Testis (tissue), 2 donors: ENCODE results near the gene PTPMT1.
"Not testable (repeated sequence)": the region's sequence is repeated elsewhere in the genome, so short reads cannot be mapped to it uniquely, and the experiment has no call there.

Experiments
- POLR2A ChIP-seq: fragments of 450-650 bp; IDR thresholded peaks from one replicate; pipeline ENCODE4 v1.6.1; 2017; ENCODE audit warnings: antibody characterized with exemption, mild to moderate bottlenecking, moderate library complexity
- TF ChIP-seq, protein P1 (sequence below), 3 experiments: fragments of 450-650 bp in 2 of 3; fragments of 200-600 bp in 1 of 3; sonication (generic) in 1 of 3; IDR thresholded peaks; one replicate each; pipeline ENCODE4 v1.5.1; 2016 to 2019; ENCODE audit warnings: antibody characterized with exemption in 3 of 3, mild to moderate bottlenecking in 2 of 3, moderate library complexity in 1 of 3

DNA sequence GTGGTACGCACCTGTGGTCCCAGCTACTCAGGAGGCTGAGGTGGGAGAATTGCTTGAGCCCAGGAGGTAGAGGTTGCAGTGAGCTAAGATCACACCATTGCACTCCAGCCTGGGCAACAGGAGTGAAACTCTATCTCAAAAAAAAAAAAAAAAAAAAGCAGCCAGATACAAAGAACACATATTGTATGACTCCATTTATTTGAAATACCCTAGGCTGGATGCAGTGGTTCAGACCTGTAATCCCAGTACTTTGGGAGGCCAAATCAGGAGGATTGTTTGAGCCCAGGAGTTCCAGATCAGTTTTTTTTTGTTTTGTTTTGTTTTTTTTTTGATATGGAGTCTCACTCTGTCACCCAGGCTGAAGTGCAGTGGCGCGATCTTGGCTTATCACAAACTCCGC is 3.0 kb upstream of the PTPMT1 start:
- TF ChIP-seq, protein P1, sequence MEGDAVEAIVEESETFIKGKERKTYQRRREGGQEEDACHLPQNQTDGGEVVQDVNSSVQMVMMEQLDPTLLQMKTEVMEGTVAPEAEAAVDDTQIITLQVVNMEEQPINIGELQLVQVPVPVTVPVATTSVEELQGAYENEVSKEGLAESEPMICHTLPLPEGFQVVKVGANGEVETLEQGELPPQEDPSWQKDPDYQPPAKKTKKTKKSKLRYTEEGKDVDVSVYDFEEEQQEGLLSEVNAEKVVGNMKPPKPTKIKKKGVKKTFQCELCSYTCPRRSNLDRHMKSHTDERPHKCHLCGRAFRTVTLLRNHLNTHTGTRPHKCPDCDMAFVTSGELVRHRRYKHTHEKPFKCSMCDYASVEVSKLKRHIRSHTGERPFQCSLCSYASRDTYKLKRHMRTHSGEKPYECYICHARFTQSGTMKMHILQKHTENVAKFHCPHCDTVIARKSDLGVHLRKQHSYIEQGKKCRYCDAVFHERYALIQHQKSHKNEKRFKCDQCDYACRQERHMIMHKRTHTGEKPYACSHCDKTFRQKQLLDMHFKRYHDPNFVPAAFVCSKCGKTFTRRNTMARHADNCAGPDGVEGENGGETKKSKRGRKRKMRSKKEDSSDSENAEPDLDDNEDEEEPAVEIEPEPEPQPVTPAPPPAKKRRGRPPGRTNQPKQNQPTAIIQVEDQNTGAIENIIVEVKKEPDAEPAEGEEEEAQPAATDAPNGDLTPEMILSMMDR (IDR thresholded peaks at IDR 0.05), result not testable (repeated sequence)
- not testable (repeated sequence) for TF ChIP-seq POLR2A
